Bronchial epithelial cell (primary cell): Measurements from ENCODE around the gene CCDC148. TPM values are rescaled to one million over a fixed set of nuclear protein-coding genes. Genes with fewer than 3 reads are reported as not detected.

Source experiments
- DNase-seq: peaks from one replicate; pipeline ENCODE4 v3.0.0-alpha.2; 2010; ENCODE audit warnings: low read depth
- FAIRE-seq: peaks from 2 replicates; lab custom pipeline; 2011; peaks lifted over from hg19 to GRCh38; lab: Jason Lieb, UNC
- H3K27me3 ChIP-seq: 2 replicates; pipeline ENCODE4 v1.5.1; 2011; ENCODE audit warnings: low read length; ENCODE audit not compliant: control insufficient read depth, insufficient read depth
- H3K36me3 ChIP-seq: 2 replicates; pipeline ENCODE4 v1.5.1; 2011; ENCODE audit warnings: low read length; ENCODE audit not compliant: control insufficient read depth, insufficient read depth
- H3K4me3 ChIP-seq: 2 replicates; pipeline ENCODE4 v1.5.1; 2011; ENCODE audit warnings: mild to moderate bottlenecking, low read depth, low read length, control low read depth
- total RNA-seq: library from RNA; depleted of rRNA; stranded (reverse); fragments of >200 nt; gene quantifications from 2 replicates; pipeline ENCODE4 v1.2.1, GENCODE V29; 2014
- TF ChIP-seq, protein P1 (sequence below): IDR thresholded peaks from 2 replicates; pipeline ENCODE4 v1.5.1; 2011; ENCODE audit warnings: mild to moderate bottlenecking, moderate library complexity, low read length, control low read depth, inconsistent platforms; ENCODE audit not compliant: insufficient read depth, severe bottlenecking

Gene CCDC148
- total RNA-seq, 1 donor from 2014 or later: 0.26 TPM

DNA sequence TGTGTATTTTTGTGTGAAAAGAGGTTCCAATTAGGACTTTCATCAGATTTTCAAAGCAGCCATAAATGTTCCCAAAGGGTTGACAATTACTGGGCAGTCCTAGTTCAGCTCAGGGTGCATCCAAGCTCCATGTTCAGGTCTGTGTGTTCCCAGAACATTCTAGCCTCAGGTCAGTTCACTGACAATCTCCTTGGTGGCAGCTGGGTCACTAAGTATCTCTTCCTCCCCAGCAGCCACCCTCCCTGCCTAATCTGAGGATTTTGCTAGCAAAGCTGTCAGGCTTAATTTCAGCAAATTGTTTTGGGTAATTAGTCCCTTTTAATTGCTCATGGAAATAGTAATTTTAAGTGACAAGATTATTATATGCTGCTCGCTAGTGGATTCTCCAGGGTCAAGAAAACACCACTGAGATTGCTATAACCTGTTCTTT lies 325.1 kb downstream of the CCDC148 start:
- TF ChIP-seq, protein P1, sequence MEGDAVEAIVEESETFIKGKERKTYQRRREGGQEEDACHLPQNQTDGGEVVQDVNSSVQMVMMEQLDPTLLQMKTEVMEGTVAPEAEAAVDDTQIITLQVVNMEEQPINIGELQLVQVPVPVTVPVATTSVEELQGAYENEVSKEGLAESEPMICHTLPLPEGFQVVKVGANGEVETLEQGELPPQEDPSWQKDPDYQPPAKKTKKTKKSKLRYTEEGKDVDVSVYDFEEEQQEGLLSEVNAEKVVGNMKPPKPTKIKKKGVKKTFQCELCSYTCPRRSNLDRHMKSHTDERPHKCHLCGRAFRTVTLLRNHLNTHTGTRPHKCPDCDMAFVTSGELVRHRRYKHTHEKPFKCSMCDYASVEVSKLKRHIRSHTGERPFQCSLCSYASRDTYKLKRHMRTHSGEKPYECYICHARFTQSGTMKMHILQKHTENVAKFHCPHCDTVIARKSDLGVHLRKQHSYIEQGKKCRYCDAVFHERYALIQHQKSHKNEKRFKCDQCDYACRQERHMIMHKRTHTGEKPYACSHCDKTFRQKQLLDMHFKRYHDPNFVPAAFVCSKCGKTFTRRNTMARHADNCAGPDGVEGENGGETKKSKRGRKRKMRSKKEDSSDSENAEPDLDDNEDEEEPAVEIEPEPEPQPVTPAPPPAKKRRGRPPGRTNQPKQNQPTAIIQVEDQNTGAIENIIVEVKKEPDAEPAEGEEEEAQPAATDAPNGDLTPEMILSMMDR: no peak
- DNase-seq: no peak
- no peak for FAIRE-seq
- H3K36me3 ChIP-seq: no peaks in the 10 kb centered on the region
- H3K4me3 ChIP-seq: no peak overlapping the region
- H3K27me3 ChIP-seq: peaks cover 2% of the 10 kb centered on the region

DNA sequence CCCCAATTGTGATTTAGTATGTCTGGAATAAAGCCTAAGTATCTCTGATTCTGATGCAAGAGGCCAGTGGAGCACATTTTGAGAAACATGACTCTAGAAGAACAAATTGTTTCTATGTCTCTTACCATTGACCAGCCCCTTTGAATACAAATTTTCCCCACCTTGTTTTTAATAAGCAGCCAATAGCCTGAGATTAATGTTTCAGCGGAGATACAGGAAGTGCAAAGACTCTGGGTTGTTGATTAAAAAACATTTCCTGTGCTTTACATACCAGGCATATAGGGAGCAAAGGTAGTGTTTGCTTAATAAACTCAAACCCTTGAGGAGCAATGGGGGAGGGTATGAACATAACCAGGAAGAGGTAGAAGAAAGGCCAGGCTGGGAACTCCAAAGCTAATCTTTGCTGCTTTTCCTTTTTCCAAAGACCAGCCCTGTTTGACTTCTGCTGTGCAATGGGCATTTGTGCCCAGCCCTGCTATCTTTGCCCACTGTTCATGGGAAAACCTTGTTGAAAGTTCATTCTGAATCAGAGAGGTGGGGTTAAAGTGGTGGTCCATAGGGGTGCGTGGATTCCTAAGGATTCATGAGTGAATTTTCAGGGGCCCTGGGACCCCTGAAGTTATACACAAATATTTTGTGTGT lies 325.6 kb downstream of the CCDC148 start:
- Histone ChIP-seq H3K27me3 (peaks cover 2% of the 10 kb centered on the region), H3K4me3 (no peak overlapping the region), H3K36me3 (no peaks in the 10 kb centered on the region)
- DNase-seq (no peak), FAIRE-seq (no peak)
- TF ChIP-seq, protein P1: no peak

DNA sequence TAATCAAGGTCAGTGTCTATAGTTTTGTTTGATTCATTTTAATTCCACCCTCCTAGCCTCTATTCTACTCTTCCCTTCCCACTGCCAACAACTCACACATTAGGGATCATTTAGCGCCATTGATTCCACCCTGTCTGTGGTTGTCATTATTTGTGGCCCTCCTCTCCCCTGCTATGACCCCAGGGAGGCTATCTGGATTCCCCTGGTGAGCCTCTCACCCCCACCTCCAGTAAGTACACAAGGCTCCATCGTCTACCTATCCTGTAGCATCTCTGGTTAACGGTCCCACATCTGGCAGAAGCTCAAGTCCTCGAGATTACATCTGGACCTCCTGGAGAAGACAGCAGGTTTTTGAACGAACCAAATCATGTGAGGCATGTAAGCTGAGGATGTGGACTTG lies 327.5 kb downstream of the CCDC148 start:
- TF ChIP-seq, protein P1: no peak
- H3K4me3 ChIP-seq: no peak overlapping the region
- FAIRE-seq (no peak), DNase-seq (no peak)
- no peaks in the 10 kb centered on the region for H3K36me3 ChIP-seq
- peaks cover 2% of the 10 kb centered on the region for H3K27me3 ChIP-seq

DNA sequence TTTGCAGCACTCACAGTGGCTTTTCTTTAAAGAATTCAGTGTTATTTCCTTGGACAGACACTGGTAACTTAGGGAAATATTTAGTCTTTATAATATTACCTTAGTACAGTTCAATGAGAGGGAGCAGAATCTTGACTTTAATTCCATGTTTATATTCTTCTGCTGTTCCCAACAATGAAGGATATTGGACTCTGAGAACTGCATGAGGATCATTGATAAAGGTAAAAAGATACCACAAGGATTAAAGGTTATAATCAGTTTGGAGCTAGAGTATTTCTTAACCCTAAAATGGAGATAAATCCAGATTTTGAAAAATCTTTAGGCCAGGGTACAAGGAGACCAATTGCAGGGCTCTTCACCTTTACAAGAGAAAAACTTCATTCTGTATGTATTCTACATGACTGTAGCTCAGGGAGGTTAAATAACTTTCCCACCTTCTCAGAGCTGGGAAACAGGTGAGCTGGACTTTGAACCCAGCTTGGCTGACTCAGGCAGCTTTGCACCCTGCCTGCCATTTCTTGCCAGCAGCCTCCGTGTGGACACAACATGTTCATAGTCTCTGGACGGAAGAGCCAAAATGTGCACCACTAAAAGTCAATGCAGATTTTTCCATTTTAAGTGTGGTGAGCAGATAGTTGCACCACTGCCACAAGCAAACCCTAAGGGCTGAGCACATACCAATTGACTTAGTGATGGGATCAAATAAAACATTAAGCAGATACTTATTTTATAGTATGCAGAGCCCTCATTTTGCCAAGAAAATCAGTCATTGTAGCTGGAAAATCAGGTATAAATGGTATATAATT lies 328.2 kb downstream of the CCDC148 start:
- Histone ChIP-seq H3K36me3 (no peaks in the 10 kb centered on the region), H3K27me3 (peaks cover 2% of the 10 kb centered on the region), H3K4me3 (no peak overlapping the region)
- DNase-seq (no peak), FAIRE-seq (no peak)
- TF ChIP-seq, protein P1: no peak

DNA sequence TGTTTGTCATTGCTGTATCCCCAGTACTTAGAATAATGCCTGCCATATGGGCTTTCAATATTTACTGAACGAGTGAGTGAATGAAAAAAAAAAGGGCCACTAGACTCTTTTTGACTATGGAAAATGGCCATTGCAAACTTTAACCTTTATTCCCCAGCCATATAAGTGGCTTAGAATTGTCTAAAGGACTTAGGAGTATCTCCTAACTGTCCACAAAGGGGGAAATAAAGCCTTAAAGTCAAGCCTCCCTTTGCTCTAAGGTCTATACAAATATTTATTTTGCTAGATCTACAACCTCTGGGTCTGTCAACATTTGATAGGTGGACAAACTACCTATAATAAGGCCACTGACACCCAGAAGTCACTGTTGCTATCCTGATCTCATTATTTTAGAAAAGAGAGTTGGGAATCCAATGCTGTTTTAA lies 329.2 kb downstream of the CCDC148 start:
- FAIRE-seq (no peak), DNase-seq (no peak)
- TF ChIP-seq, protein P1: no peak
- no peak overlapping the region for H3K4me3 ChIP-seq
- H3K36me3 ChIP-seq: no peaks in the 10 kb centered on the region
- peaks cover 2% of the 10 kb centered on the region for H3K27me3 ChIP-seq
